ENCODE measurements around the gene IGFBP1.

GRCh38 chr7:45885264-45885882 lies 2.9 kb upstream of the IGFBP1 start:
- TF ChIP-seq FOXM1 (IDR thresholded peaks at IDR 0.05; ENCODE audit: borderline replicate concordance) (no peak), FOXA1 (IDR thresholded peaks at IDR 0.05) (no peak), ZNF384 (IDR thresholded peaks at IDR 0.05) (no peak), BHLHE40 (IDR thresholded peaks at IDR 0.05; ENCODE audit: borderline replicate concordance) (no peak), SUZ12 (IDR thresholded peaks at IDR 0.05) (no peak), ELF4 (IDR thresholded peaks at IDR 0.05) (no peak), SP1 (IDR thresholded peaks at IDR 0.05) (no peak), LEF1 (IDR thresholded peaks at IDR 0.05; ENCODE audit: borderline replicate concordance) (no peak), NFRKB (IDR thresholded peaks at IDR 0.05) (no peak), TARDBP (IDR thresholded peaks at IDR 0.05) (no peak), FOXK2 (IDR thresholded peaks at IDR 0.05) (no peak), ARNT (IDR thresholded peaks at IDR 0.05) (no peak)
